ENCODE data around the gene HBE1.

HBE1 gene

DNA sequence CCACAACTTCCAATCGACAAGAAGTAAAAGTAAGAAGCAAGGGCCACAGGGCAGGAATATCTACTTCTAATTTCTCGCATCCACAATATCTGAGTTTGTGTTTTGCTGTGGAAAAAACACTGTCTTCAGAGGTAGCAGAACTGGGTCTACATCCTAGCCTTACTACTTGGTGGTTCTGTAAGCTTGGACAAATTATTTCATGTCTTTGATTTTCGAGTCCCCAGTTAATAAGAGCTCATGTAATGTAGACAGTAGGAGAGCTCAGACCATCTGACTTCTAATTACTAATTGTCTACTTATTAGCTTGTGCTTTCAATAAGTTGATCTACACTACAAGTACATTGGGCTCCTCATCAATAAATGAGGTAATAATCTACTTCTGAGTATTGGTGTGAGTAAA is 13.3 kb upstream of the HBE1 start:
- TF ChIP-seq, protein P1, sequence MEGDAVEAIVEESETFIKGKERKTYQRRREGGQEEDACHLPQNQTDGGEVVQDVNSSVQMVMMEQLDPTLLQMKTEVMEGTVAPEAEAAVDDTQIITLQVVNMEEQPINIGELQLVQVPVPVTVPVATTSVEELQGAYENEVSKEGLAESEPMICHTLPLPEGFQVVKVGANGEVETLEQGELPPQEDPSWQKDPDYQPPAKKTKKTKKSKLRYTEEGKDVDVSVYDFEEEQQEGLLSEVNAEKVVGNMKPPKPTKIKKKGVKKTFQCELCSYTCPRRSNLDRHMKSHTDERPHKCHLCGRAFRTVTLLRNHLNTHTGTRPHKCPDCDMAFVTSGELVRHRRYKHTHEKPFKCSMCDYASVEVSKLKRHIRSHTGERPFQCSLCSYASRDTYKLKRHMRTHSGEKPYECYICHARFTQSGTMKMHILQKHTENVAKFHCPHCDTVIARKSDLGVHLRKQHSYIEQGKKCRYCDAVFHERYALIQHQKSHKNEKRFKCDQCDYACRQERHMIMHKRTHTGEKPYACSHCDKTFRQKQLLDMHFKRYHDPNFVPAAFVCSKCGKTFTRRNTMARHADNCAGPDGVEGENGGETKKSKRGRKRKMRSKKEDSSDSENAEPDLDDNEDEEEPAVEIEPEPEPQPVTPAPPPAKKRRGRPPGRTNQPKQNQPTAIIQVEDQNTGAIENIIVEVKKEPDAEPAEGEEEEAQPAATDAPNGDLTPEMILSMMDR (IDR thresholded peaks at IDR 0.05; ENCODE audit: insufficient read depth, low read length, missing control alignments), result no peak
- no peak for DNase-seq (ENCODE audit: low read depth, low spot score)
- no peak overlapping the region for H3K4me3 ChIP-seq (ENCODE audit: low read depth, low read length)
- POLR2A ChIA-PET, result interaction anchor here (0.6 kb wide), 1 partner anchor 46 kb away, joined by 3 read pairs; no protein-coding TSS in a partner anchor
- CTCF ChIA-PET, result no interaction called here

- POLR2A ChIA-PET, result no interaction called here
- CTCF ChIA-PET, result interaction anchor here (1.2 to 1.5 kb wide), 2 partner anchors 8 to 21 kb away, joined by 3 to 6 read pairs; no protein-coding TSS in a partner anchor
- no peak for DNase-seq (ENCODE audit: low read depth, low spot score)
- TF ChIP-seq, protein P1 (IDR thresholded peaks at IDR 0.05; ENCODE audit: insufficient read depth, low read length, missing control alignments), result no peak
- H3K4me3 ChIP-seq (ENCODE audit: low read depth, low read length), result no peak overlapping the region
Observed at GRCh38 chr11:5282628-5283027, 12.9 kb upstream of the HBE1 start.

GRCh38 chr11:5281596-5281995 is 11.9 kb upstream of the HBE1 start:
- DNase-seq (ENCODE audit: low read depth, low spot score), result no peak
- TF ChIP-seq, protein P1 (IDR thresholded peaks at IDR 0.05; ENCODE audit: insufficient read depth, low read length, missing control alignments), result no peak
- no peak overlapping the region for H3K4me3 ChIP-seq (ENCODE audit: low read depth, low read length)
- CTCF ChIA-PET, result interaction anchor here (1.2 to 1.5 kb wide), 3 partner anchors 8 to 22 kb away, joined by 3 to 6 read pairs (median 5); no protein-coding TSS in a partner anchor
- POLR2A ChIA-PET, result interaction anchor here (1.6 kb wide), 1 partner anchor 8 kb away, joined by 12 read pairs; no protein-coding TSS in a partner anchor

- ChIA-PET CTCF (interaction anchor here (0.6 to 1.4 kb wide), 4 partner anchors 9 to 12 kb away, joined by 3 to 5 read pairs (median 3); no protein-coding TSS in a partner anchor), POLR2A (interaction anchor here (0.7 to 1.6 kb wide), 2 partner anchors 9 to 84 kb away, joined by 3 to 12 read pairs; no protein-coding TSS in a partner anchor)
- no peak overlapping the region for H3K4me3 ChIP-seq (ENCODE audit: low read depth, low read length)
- peak; percentile 85 for DNase-seq (ENCODE audit: low read depth, low spot score)
- TF ChIP-seq, protein P1 (IDR thresholded peaks at IDR 0.05; ENCODE audit: insufficient read depth, low read length, missing control alignments), result no peak
Observed at GRCh38 chr11:5280582-5281102, 10.9 kb upstream of the HBE1 start.

DNA sequence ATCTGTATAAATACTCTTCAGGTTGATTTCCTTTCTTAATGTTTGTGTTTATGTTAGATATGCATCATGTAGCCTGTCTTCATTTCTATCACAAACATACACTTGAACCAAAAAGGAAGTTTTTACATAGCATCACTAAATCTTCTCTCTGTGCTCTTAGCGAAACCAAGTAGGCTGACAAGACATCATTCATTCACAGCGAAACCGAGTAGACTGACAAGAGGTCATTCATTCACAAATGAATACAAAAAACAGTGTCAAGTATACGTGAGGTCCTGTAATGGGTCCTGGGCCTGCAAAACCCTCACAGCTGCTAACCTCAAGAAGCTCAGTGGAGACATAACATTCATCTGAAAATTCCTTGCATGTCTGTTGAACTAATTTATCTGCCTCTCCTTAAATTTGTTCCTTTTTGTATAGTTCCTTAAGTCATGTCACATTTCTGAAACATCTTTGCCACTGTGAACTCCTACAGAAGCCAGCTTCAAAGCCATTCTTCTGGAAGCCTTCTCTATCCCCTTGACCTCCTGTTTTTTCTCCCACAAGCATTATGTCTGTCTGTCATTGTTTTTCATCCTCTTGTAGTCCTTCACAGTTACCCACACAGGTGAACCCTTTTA is 9.8 kb upstream of the HBE1 start:
- no peak for DNase-seq (ENCODE audit: low read depth, low spot score)
- ChIA-PET CTCF (interaction anchor here (0.9 to 2.3 kb wide), 3 partner anchors 10 to 11 kb away, joined by 3 to 10 read pairs (median 3); no protein-coding TSS in a partner anchor), POLR2A (interaction anchor here (0.7 kb wide), 1 partner anchor 29 kb away, joined by 3 read pairs; no protein-coding TSS in a partner anchor)
- TF ChIP-seq, protein P1 (IDR thresholded peaks at IDR 0.05; ENCODE audit: insufficient read depth, low read length, missing control alignments), result no peak
- H3K4me3 ChIP-seq (ENCODE audit: low read depth, low read length), result no peak overlapping the region

DNA sequence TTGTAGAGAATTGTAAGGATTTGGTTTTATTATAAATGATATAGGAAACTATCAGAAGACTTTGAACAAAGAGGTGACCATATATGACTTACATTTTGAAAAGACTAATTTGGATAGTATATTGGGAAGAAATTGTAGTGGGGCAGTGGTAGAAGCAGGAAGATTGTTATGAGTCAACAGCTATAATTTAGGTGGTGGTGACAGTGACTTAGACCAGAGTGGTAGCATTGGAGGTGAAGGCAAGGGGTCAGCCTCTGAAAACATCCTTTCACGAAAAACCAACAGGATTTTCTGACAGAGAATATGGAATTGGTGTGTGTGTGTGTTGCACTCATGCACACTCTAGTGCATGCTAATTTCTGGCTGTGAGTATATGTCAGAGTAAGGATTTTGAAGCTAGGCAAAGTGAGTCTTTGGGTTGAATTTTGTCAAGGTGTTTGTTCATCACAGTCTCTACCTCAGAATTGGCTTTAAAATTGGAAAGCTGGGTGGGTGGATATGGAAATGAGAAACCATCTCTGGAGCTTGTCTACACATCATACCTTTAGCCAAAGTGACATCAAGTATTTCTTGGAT is 8.2 kb upstream of the HBE1 start:
- CTCF ChIA-PET, result interaction anchor here (1.1 to 2.3 kb wide), 2 partner anchors 13 to 22 kb away, joined by 3 to 10 read pairs; no protein-coding TSS in a partner anchor
- POLR2A ChIA-PET, result no interaction called here
- no peak for DNase-seq (ENCODE audit: low read depth, low spot score)
- TF ChIP-seq, protein P1 (IDR thresholded peaks at IDR 0.05; ENCODE audit: insufficient read depth, low read length, missing control alignments), result no peak
- no peak overlapping the region for H3K4me3 ChIP-seq (ENCODE audit: low read depth, low read length)
